ENCODE measurements around the gene NDUFS2.

Gene NDUFS2

DNA sequence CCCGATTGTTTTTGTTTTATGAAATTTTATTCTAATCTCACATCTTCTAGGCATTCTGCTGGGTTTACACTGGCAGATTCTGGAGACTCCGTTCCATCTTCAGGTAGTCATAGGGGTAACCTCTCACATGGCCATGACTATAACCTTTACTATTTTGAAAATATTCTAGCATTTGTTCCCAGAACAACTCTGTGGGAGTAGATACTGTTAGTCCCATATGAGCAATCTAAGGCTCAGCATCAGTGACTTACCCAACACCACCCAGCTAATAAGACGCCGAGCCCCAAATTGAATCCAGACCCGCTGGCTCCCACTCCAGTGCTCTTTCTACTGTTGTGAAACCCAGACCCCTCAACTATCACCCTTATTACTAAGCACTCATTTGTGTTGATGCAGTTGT is 13.1 kb upstream of the NDUFS2 start:
- H2AK5ac ChIP-seq (ENCODE audit: low read length, severe bottlenecking): no peak overlapping the region
- peak overlapping the region; percentile 74 for H3K9ac ChIP-seq (ENCODE audit: low read length)
- no peak overlapping the region for H3K4me3 ChIP-seq (ENCODE audit: insufficient read depth in 1 of 2, low read depth in 1 of 2, low read length in 2 of 2)
- H2BK12ac ChIP-seq (ENCODE audit: low read length in 2 of 2): no peak overlapping the region
- H3K23ac ChIP-seq (ENCODE audit: low read length in 2 of 2): no peak overlapping the region
- H4K91ac ChIP-seq (ENCODE audit: low read length): no peak overlapping the region
- no peak overlapping the region for H2BK15ac ChIP-seq (ENCODE audit: low read depth, poor library complexity, severe bottlenecking)
- no peak overlapping the region for H2BK120ac ChIP-seq (ENCODE audit: low read depth, low read length)
- WGBS: 100% methylated on average over 5 of the region's 5 CpGs
- H3K9me3 ChIP-seq (ENCODE audit: control insufficient read depth, low read length): no peaks in the 10 kb centered on the region
- no peak for DNase-seq
- no peak overlapping the region for H3K27ac ChIP-seq (ENCODE audit: low read length, poor library complexity, severe bottlenecking)
- no peaks in the 10 kb centered on the region for H3K79me1 ChIP-seq (replicated peaks; ENCODE audit: low read length, poor library complexity, severe bottlenecking)
- H3K14ac ChIP-seq (ENCODE audit: low read length in 2 of 2): no peak overlapping the region
- no peak overlapping the region for H2BK5ac ChIP-seq (ENCODE audit: low read depth, low read length, poor library complexity, severe bottlenecking)
- H3K4me1 ChIP-seq (ENCODE audit: control insufficient read depth, insufficient read depth, low read depth, low read length): peaks cover 2% of the 10 kb centered on the region
- no peaks in the 10 kb centered on the region for H3K27me3 ChIP-seq (ENCODE audit: control insufficient read depth in 1 of 2, insufficient read depth in 1 of 2, low read length in 2 of 2)
- no peak overlapping the region for H3K4me2 ChIP-seq (ENCODE audit: low read length, poor library complexity, severe bottlenecking)
- peaks cover 2 to 34% of the 10 kb centered on the region in 2 experiments for H3K36me3 ChIP-seq (ENCODE audit: control insufficient read depth in 1 of 2, insufficient read depth in 2 of 2, low read depth in 1 of 2, low read length in 2 of 2)
- H2AFZ ChIP-seq (ENCODE audit: low read depth, low read length): no peak overlapping the region
- H3K18ac ChIP-seq (ENCODE audit: low read depth in 1 of 2, low read length in 2 of 2): no peak overlapping the region
- no peak overlapping the region for H4K8ac ChIP-seq (ENCODE audit: low read length)
- no peak overlapping the region for H3K4ac ChIP-seq (ENCODE audit: low read depth in 1 of 2, low read length in 2 of 2)

DNA sequence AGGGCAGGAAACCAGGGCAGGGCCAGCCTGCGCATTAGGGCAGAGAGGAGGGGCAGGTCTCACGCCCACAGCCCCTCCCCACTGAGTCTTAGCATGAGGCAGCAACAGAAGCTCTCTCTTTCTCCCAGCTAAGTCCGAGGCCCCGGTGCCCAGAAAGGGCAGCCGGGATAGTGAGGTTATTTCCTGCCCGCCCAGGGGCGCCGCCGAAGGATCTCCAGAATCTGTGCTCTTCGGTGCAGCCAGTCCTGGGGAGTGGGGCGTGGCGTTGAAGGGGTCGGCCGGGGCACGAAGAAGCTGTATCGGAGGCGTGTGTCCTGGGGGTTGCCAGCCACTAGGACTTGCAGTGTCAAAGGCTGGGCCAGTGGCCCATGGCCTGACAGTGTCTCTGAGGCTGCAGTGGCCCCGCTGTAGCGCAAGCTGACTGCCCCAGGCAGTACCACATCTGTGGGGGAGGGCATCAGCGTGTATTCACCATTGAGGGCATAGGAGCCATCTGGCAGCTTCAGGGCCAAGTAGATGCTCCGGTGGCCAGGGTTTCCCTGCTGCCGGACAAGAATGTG is 11.1 kb upstream of the NDUFS2 start:
- DNase-seq: no peak
- Histone ChIP-seq H3K4me3 (ENCODE audit: insufficient read depth in 1 of 2, low read depth in 1 of 2, low read length in 2 of 2) (no peak overlapping the region), H3K27me3 (ENCODE audit: control insufficient read depth in 1 of 2, insufficient read depth in 1 of 2, low read length in 2 of 2) (no peaks in the 10 kb centered on the region), H2BK5ac (ENCODE audit: low read depth, low read length, poor library complexity, severe bottlenecking) (no peak overlapping the region), H3K14ac (ENCODE audit: low read length in 2 of 2) (no peak overlapping the region), H2BK12ac (ENCODE audit: low read length in 2 of 2) (no peak overlapping the region), H2AFZ (ENCODE audit: low read depth, low read length) (no peak overlapping the region), H3K9me3 (ENCODE audit: control insufficient read depth, low read length) (no peaks in the 10 kb centered on the region), H3K79me1 (replicated peaks; ENCODE audit: low read length, poor library complexity, severe bottlenecking) (no peaks in the 10 kb centered on the region), H2AK5ac (ENCODE audit: low read length, severe bottlenecking) (no peak overlapping the region), H3K27ac (ENCODE audit: low read length, poor library complexity, severe bottlenecking) (no peak overlapping the region), H3K36me3 (ENCODE audit: control insufficient read depth in 1 of 2, insufficient read depth in 2 of 2, low read depth in 1 of 2, low read length in 2 of 2) (peaks cover 2 to 52% of the 10 kb centered on the region in 2 experiments), H2BK15ac (ENCODE audit: low read depth, poor library complexity, severe bottlenecking) (no peak overlapping the region), H4K91ac (ENCODE audit: low read length) (no peak overlapping the region), H3K4me1 (ENCODE audit: control insufficient read depth, insufficient read depth, low read depth, low read length) (no peaks in the 10 kb centered on the region), H3K4ac (ENCODE audit: low read depth in 1 of 2, low read length in 2 of 2) (no peak overlapping the region), H3K18ac (ENCODE audit: low read depth in 1 of 2, low read length in 2 of 2) (no peak overlapping the region), H4K8ac (ENCODE audit: low read length) (no peak overlapping the region), H3K4me2 (ENCODE audit: low read length, poor library complexity, severe bottlenecking) (no peak overlapping the region), H3K9ac (ENCODE audit: low read length) (peak overlapping the region; percentile 33), H2BK120ac (ENCODE audit: low read depth, low read length) (no peak overlapping the region), H3K23ac (ENCODE audit: low read length in 2 of 2) (peak overlapping the region in 1 of 2 experiments; percentile 66)
- WGBS: 80% methylated on average over 22 of the region's 22 CpGs

DNA sequence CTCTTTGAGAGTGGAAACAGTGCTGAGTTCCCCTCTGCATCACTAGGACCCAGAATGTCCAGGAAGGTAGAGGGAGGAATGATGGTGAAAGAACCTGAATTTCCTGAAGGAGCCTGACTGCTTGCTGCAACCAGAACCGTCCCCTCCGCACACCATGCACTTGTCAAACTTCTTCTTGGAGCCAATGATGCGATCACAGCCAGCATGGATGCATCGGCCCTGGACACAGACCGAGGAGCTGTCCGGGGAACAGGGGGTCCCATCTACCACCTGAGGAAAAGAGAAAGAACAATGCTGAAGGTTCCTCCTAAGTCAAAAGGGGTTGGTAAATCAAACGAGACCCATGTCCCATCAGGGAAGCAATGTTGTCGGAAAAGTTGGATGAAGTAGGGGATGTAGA is 10.2 kb upstream of the NDUFS2 start:
- Histone ChIP-seq H2BK120ac (ENCODE audit: low read depth, low read length) (no peak overlapping the region), H3K4ac (ENCODE audit: low read depth in 1 of 2, low read length in 2 of 2) (no peak overlapping the region), H3K36me3 (ENCODE audit: control insufficient read depth in 1 of 2, insufficient read depth in 2 of 2, low read depth in 1 of 2, low read length in 2 of 2) (peaks cover 2 to 55% of the 10 kb centered on the region in 2 experiments), H2AFZ (ENCODE audit: low read depth, low read length) (no peak overlapping the region), H4K91ac (ENCODE audit: low read length) (no peak overlapping the region), H3K14ac (ENCODE audit: low read length in 2 of 2) (no peak overlapping the region), H3K4me3 (ENCODE audit: insufficient read depth in 1 of 2, low read depth in 1 of 2, low read length in 2 of 2) (no peak overlapping the region), H3K27ac (ENCODE audit: low read length, poor library complexity, severe bottlenecking) (no peak overlapping the region), H3K18ac (ENCODE audit: low read depth in 1 of 2, low read length in 2 of 2) (no peak overlapping the region), H2BK5ac (ENCODE audit: low read depth, low read length, poor library complexity, severe bottlenecking) (no peak overlapping the region), H4K8ac (ENCODE audit: low read length) (no peak overlapping the region), H3K4me2 (ENCODE audit: low read length, poor library complexity, severe bottlenecking) (no peak overlapping the region), H3K23ac (ENCODE audit: low read length in 2 of 2) (no peak overlapping the region), H2BK12ac (ENCODE audit: low read length in 2 of 2) (no peak overlapping the region), H3K79me1 (replicated peaks; ENCODE audit: low read length, poor library complexity, severe bottlenecking) (no peaks in the 10 kb centered on the region), H2AK5ac (ENCODE audit: low read length, severe bottlenecking) (no peak overlapping the region), H3K9ac (ENCODE audit: low read length) (peak overlapping the region; percentile 35), H2BK15ac (ENCODE audit: low read depth, poor library complexity, severe bottlenecking) (no peak overlapping the region), H3K27me3 (ENCODE audit: control insufficient read depth in 1 of 2, insufficient read depth in 1 of 2, low read length in 2 of 2) (no peaks in the 10 kb centered on the region), H3K9me3 (ENCODE audit: control insufficient read depth, low read length) (no peaks in the 10 kb centered on the region), H3K4me1 (ENCODE audit: control insufficient read depth, insufficient read depth, low read depth, low read length) (no peaks in the 10 kb centered on the region)
- no peak for DNase-seq
- 91% methylated on average over 6 of the region's 8 CpGs for WGBS

DNA sequence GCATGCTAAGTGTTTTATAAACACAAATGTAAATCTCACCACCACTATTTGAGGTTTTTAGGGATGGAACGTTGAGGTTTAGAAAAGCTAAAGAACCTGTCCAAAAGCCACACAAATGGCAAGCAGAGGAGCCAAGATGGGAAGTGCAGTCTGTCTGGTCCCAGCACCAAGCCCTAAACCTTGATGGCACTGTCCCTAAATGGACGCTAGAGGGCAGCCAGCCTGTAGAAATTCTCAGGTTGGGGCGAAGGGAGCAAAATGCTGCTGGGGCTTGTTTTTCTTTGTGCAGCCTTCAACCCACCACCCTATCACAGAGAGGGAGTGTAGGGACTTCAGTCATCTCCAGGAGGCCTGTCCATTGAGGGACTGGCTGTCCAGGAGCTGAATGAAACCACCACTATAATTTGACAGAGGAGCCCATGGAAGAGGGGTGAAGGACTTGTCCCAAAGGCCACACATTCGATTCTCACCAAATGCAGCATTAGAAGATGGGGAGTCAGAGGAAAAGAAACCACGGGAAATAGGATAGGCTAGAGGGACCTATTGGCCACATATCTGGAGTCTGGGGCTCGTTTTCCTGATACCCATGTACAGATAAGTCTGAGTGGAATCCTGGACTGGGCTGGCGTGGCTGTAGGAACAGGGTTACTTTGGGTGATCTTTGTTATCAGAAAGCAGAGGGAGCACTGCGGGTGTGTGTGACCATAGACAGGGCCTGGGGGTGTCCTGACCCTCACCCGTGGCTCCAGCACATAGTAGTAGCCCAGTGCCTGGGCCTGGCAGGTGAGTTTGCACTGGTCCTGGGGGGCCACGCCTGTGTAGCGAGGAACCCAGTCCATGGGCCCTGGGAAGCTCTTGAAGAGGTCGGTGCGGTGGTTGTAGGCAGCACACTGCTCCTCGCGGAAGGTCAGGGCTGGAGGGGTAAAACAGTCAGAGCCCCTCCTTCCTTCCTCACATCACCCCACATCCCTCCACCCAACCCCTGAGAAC is 9.4 kb upstream of the NDUFS2 start:
- no peak overlapping the region for H3K4me3 ChIP-seq (ENCODE audit: insufficient read depth in 1 of 2, low read depth in 1 of 2, low read length in 2 of 2)
- no peak overlapping the region for H3K4me2 ChIP-seq (ENCODE audit: low read length, poor library complexity, severe bottlenecking)
- 62% methylated on average over 15 of the region's 15 CpGs for WGBS
- H3K9ac ChIP-seq (ENCODE audit: low read length): peak overlapping the region; percentile 51
- no peak overlapping the region for H3K14ac ChIP-seq (ENCODE audit: low read length in 2 of 2)
- H3K27ac ChIP-seq (ENCODE audit: low read length, poor library complexity, severe bottlenecking): no peak overlapping the region
- H4K8ac ChIP-seq (ENCODE audit: low read length): peak overlapping the region; percentile 79
- peak overlapping the region in 1 of 2 experiments; percentile 10 for H3K18ac ChIP-seq (ENCODE audit: low read depth in 1 of 2, low read length in 2 of 2)
- H2BK12ac ChIP-seq (ENCODE audit: low read length in 2 of 2): no peak overlapping the region
- H2AFZ ChIP-seq (ENCODE audit: low read depth, low read length): no peak overlapping the region
- H4K91ac ChIP-seq (ENCODE audit: low read length): peak overlapping the region; percentile 77
- no peak overlapping the region for H2AK5ac ChIP-seq (ENCODE audit: low read length, severe bottlenecking)
- peaks cover 2 to 55% of the 10 kb centered on the region in 2 experiments for H3K36me3 ChIP-seq (ENCODE audit: control insufficient read depth in 1 of 2, insufficient read depth in 2 of 2, low read depth in 1 of 2, low read length in 2 of 2)
- H3K4me1 ChIP-seq (ENCODE audit: control insufficient read depth, insufficient read depth, low read depth, low read length): peaks cover under 1% of the 10 kb centered on the region
- H3K79me1 ChIP-seq (replicated peaks; ENCODE audit: low read length, poor library complexity, severe bottlenecking): no peaks in the 10 kb centered on the region
- H2BK5ac ChIP-seq (ENCODE audit: low read depth, low read length, poor library complexity, severe bottlenecking): no peak overlapping the region
- H2BK120ac ChIP-seq (ENCODE audit: low read depth, low read length): no peak overlapping the region
- H2BK15ac ChIP-seq (ENCODE audit: low read depth, poor library complexity, severe bottlenecking): no peak overlapping the region
- H3K23ac ChIP-seq (ENCODE audit: low read length in 2 of 2): no peak overlapping the region
- no peaks in the 10 kb centered on the region for H3K27me3 ChIP-seq (ENCODE audit: control insufficient read depth in 1 of 2, insufficient read depth in 1 of 2, low read length in 2 of 2)
- peak; percentile 77 for DNase-seq
- peak overlapping the region in 1 of 2 experiments; percentile 47 for H3K4ac ChIP-seq (ENCODE audit: low read depth in 1 of 2, low read length in 2 of 2)
- H3K9me3 ChIP-seq (ENCODE audit: control insufficient read depth, low read length): no peaks in the 10 kb centered on the region
